Trophoblast cell (in vitro differentiated cells and primary cell): Measurements from ENCODE around the gene LZTS2.

ENCODE experiments used
- DNase-seq, 2 donors: peaks; one replicate each; pipeline ENCODE4 v3.0.0-alpha.2; 2016
- H2AFZ ChIP-seq: 2 replicates; pipeline ENCODE4 v1.6.1; 2013; ENCODE audit warnings: low read length, moderate library complexity, mild to moderate bottlenecking; ENCODE audit not compliant: insufficient read depth, poor library complexity
- H2AK5ac ChIP-seq: 2 replicates; pipeline ENCODE4 v1.6.1; 2013; ENCODE audit warnings: mild to moderate bottlenecking, low read length
- H2BK120ac ChIP-seq: 2 replicates; pipeline ENCODE4 v1.6.1; 2013; ENCODE audit warnings: low read length, mild to moderate bottlenecking, moderate library complexity; ENCODE audit not compliant: insufficient read depth, poor library complexity
- H2BK12ac ChIP-seq: 2 replicates; pipeline ENCODE4 v1.6.1; 2013; ENCODE audit warnings: mild to moderate bottlenecking, low read length, moderate library complexity
- H2BK5ac ChIP-seq: 2 replicates; pipeline ENCODE4 v1.6.1; 2013; ENCODE audit warnings: low read length, low read depth, moderate library complexity, mild to moderate bottlenecking; ENCODE audit not compliant: poor library complexity
- H3K14ac ChIP-seq: 2 replicates; pipeline ENCODE4 v1.6.1; 2013; ENCODE audit warnings: mild to moderate bottlenecking, low read length
- H3K18ac ChIP-seq: 2 replicates; pipeline ENCODE4 v1.6.1; 2013; ENCODE audit warnings: mild to moderate bottlenecking, low read length
- H3K23ac ChIP-seq: 2 replicates; pipeline ENCODE4 v1.6.1; 2013; ENCODE audit warnings: low read length
- H3K27ac ChIP-seq: 2 replicates; pipeline ENCODE4 v1.5.1; 2013; ENCODE audit warnings: low read depth, mild to moderate bottlenecking, inconsistent platforms, low read length, moderate library complexity
- H3K27me3 ChIP-seq: 2 replicates; pipeline ENCODE4 v1.6.1; 2013; ENCODE audit warnings: inconsistent platforms, mild to moderate bottlenecking, low read length, moderate library complexity; ENCODE audit not compliant: insufficient read depth
- H3K36me3 ChIP-seq, 2 experiments: 1 replicate in 1 of 2; 2 replicates in 1 of 2; pipeline ENCODE4 v1.6.1; 2013; ENCODE audit warnings: low read length in 2 of 2, mild to moderate bottlenecking in 2 of 2, moderate library complexity in 1 of 2; ENCODE audit not compliant: insufficient read depth in 2 of 2, control insufficient read depth in 1 of 2
- H3K4ac ChIP-seq: 2 replicates; pipeline ENCODE4 v1.6.1; 2013; ENCODE audit warnings: low read depth, mild to moderate bottlenecking, low read length, moderate library complexity
- H3K4me1 ChIP-seq, 2 experiments: 1 replicate in 1 of 2; 2 replicates in 1 of 2; pipeline ENCODE4 v1.6.1; 2013; ENCODE audit warnings: low read length in 2 of 2, mild to moderate bottlenecking in 2 of 2, moderate library complexity in 1 of 2; ENCODE audit not compliant: insufficient read depth in 2 of 2, control insufficient read depth in 1 of 2
- H3K4me2 ChIP-seq: 2 replicates; pipeline ENCODE4 v1.6.1; 2013; ENCODE audit warnings: inconsistent platforms, mild to moderate bottlenecking, low read length, moderate library complexity
- H3K4me3 ChIP-seq: 2 replicates; pipeline ENCODE4 v1.5.1; 2013; ENCODE audit warnings: mild to moderate bottlenecking, low read depth, low read length, inconsistent platforms
- H3K79me1 ChIP-seq: one replicate; pipeline ENCODE4 v1.6.1; 2013; ENCODE audit warnings: low read length
- H3K79me2 ChIP-seq: 2 replicates; pipeline ENCODE4 v1.6.1; 2013; ENCODE audit warnings: low read length, mild to moderate bottlenecking; ENCODE audit not compliant: control insufficient read depth, insufficient read depth, poor library complexity
- H3K9ac ChIP-seq: 2 replicates; pipeline ENCODE4 v1.6.1; 2013; ENCODE audit warnings: mild to moderate bottlenecking, low read length
- H3K9me3 ChIP-seq: 2 replicates; pipeline ENCODE4 v1.6.1; 2013; ENCODE audit warnings: low read depth, mild to moderate bottlenecking, control low read depth, inconsistent platforms, low read length; ENCODE audit not compliant: insufficient read depth
- H4K12ac ChIP-seq: 2 replicates; pipeline ENCODE4 v1.6.1; 2013; ENCODE audit warnings: low read depth, mild to moderate bottlenecking, low read length, moderate library complexity
- H4K8ac ChIP-seq: 2 replicates; pipeline ENCODE4 v1.6.1; 2013; ENCODE audit warnings: low read depth, mild to moderate bottlenecking, low read length, moderate library complexity
- H4K91ac ChIP-seq: one replicate; pipeline ENCODE4 v1.6.1; 2013; ENCODE audit warnings: low read depth, mild to moderate bottlenecking, low read length, moderate library complexity
- WGBS: extraction: QIAGEN DNeasy Blood & Tissue Kit; methylation state at CpG from one replicate; pipeline ENCODE4 v1.1.7; 2013; ENCODE audit warnings: missing lambda C conversion rate; ENCODE audit not compliant: insufficient read length, insufficient coverage; ENCODE audit errors: extremely low coverage; 5-methylcytosine and 5-hydroxymethylcytosine counted together

LZTS2 gene

GRCh38 chr10:101050208-101051069 is 50.8 kb downstream of the LZTS2 start:
- H4K91ac ChIP-seq = no peak overlapping the region
- H3K4me3 ChIP-seq = no peak overlapping the region
- peak overlapping the region; percentile 8 for H4K8ac ChIP-seq
- peaks cover 2 to 5% of the 10 kb centered on the region in 2 experiments for H3K4me1 ChIP-seq
- no peak overlapping the region for H3K9ac ChIP-seq
- H2AK5ac ChIP-seq = no peak overlapping the region
- H2BK5ac ChIP-seq = no peak overlapping the region
- H2AFZ ChIP-seq = no peak overlapping the region
- no peak overlapping the region for H3K4ac ChIP-seq
- peak; percentile 52 to 76 for DNase-seq
- H3K18ac ChIP-seq = no peak overlapping the region
- H3K27ac ChIP-seq = no peak overlapping the region
- H3K14ac ChIP-seq = no peak overlapping the region
- no peak overlapping the region for H2BK120ac ChIP-seq
- peaks cover 41% of the 10 kb centered on the region for H3K27me3 ChIP-seq
- no CpG with 5 or more reads among the region's 42 CpGs for WGBS
- H2BK12ac ChIP-seq = no peak overlapping the region
- peaks cover 2% of the 10 kb centered on the region for H3K9me3 ChIP-seq
- H3K79me1 ChIP-seq = no peaks in the 10 kb centered on the region
- no peaks in the 10 kb centered on the region for H3K79me2 ChIP-seq
- peak overlapping the region; percentile 37 for H4K12ac ChIP-seq
- no peaks in the 10 kb centered on the region for H3K36me3 ChIP-seq
- peak overlapping the region; percentile 29 for H3K4me2 ChIP-seq
- H3K23ac ChIP-seq = no peak overlapping the region

- H2AFZ ChIP-seq = no peak overlapping the region
- H3K14ac ChIP-seq = no peak overlapping the region
- H2AK5ac ChIP-seq = no peak overlapping the region
- no peak overlapping the region for H3K9ac ChIP-seq
- peaks cover 2% of the 10 kb centered on the region for H3K9me3 ChIP-seq
- H3K4ac ChIP-seq = no peak overlapping the region
- H2BK12ac ChIP-seq = no peak overlapping the region
- no peak overlapping the region for H4K8ac ChIP-seq
- peaks cover 2 to 5% of the 10 kb centered on the region in 2 experiments for H3K4me1 ChIP-seq
- no peak overlapping the region for H3K18ac ChIP-seq
- no peak overlapping the region for H4K12ac ChIP-seq
- H3K36me3 ChIP-seq = peaks cover 0 to 2% of the 10 kb centered on the region in 2 experiments
- peak in 1 of 2 donors; percentile 55 for DNase-seq
- H3K23ac ChIP-seq = no peak overlapping the region
- no peak overlapping the region for H3K4me2 ChIP-seq
- H3K27ac ChIP-seq = no peak overlapping the region
- H3K27me3 ChIP-seq = peaks cover 27% of the 10 kb centered on the region
- no peak overlapping the region for H2BK5ac ChIP-seq
- no CpG with 5 or more reads among the region's 3 CpGs for WGBS
- no peak overlapping the region for H4K91ac ChIP-seq
- no peaks in the 10 kb centered on the region for H3K79me1 ChIP-seq
- H2BK120ac ChIP-seq = no peak overlapping the region
- H3K79me2 ChIP-seq = no peaks in the 10 kb centered on the region
- no peak overlapping the region for H3K4me3 ChIP-seq
Observed at GRCh38 chr10:101052285-101052684, 52.7 kb downstream of the LZTS2 start.

GRCh38 chr10:101053516-101053915 is 53.9 kb downstream of the LZTS2 start:
- Histone ChIP-seq H3K18ac (no peak overlapping the region), H2BK5ac (no peak overlapping the region), H3K4me2 (no peak overlapping the region), H2BK120ac (no peak overlapping the region), H4K8ac (no peak overlapping the region), H3K4me1 (peaks cover 2 to 5% of the 10 kb centered on the region in 2 experiments), H4K12ac (no peak overlapping the region), H3K36me3 (peaks cover 0 to 3% of the 10 kb centered on the region in 2 experiments), H2AK5ac (no peak overlapping the region), H3K9me3 (peaks cover 2% of the 10 kb centered on the region), H3K4me3 (no peak overlapping the region), H3K79me2 (no peaks in the 10 kb centered on the region), H3K23ac (no peak overlapping the region), H3K27me3 (peaks cover 15% of the 10 kb centered on the region), H3K9ac (no peak overlapping the region), H2BK12ac (no peak overlapping the region), H2AFZ (no peak overlapping the region), H3K4ac (no peak overlapping the region), H3K79me1 (no peaks in the 10 kb centered on the region), H3K27ac (no peak overlapping the region), H3K14ac (no peak overlapping the region), H4K91ac (no peak overlapping the region)
- DNase-seq = no peak

DNA sequence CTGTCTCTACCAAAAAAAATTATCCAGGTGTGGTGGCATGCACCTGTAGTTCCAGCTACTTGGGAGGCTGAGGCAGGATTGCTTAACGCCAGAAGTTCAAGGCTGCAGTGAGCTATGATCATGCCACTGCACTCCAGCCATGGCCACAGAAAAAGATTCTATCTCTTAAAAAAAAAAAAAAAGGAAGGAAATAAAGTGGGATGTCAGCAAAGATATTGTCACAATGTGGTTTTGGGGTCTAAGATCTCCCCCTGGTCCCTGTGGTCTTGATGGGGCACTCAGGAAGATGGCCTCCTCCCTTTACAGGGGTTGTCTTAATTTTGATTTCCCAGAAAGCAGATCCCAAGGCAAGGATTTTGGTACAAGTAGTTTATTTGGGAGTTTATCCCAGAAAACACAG is 54.7 kb downstream of the LZTS2 start:
- H3K23ac ChIP-seq = no peak overlapping the region
- WGBS = no CpG with 5 or more reads among the region's 1 CpG
- no peak overlapping the region for H2AK5ac ChIP-seq
- no peaks in the 10 kb centered on the region for H3K79me1 ChIP-seq
- no peak overlapping the region for H3K14ac ChIP-seq
- H3K9me3 ChIP-seq = no peaks in the 10 kb centered on the region
- peaks cover 2 to 5% of the 10 kb centered on the region in 2 experiments for H3K4me1 ChIP-seq
- no peaks in the 10 kb centered on the region for H3K79me2 ChIP-seq
- no peak overlapping the region for H2BK120ac ChIP-seq
- no peak overlapping the region for H3K27ac ChIP-seq
- H4K12ac ChIP-seq = no peak overlapping the region
- H3K4me2 ChIP-seq = no peak overlapping the region
- peaks cover 6% of the 10 kb centered on the region for H3K27me3 ChIP-seq
- H2AFZ ChIP-seq = no peak overlapping the region
- H3K4me3 ChIP-seq = no peak overlapping the region
- peaks cover 0 to 3% of the 10 kb centered on the region in 2 experiments for H3K36me3 ChIP-seq
- no peak overlapping the region for H4K8ac ChIP-seq
- H3K18ac ChIP-seq = no peak overlapping the region
- no peak overlapping the region for H4K91ac ChIP-seq
- no peak overlapping the region for H3K9ac ChIP-seq
- no peak overlapping the region for H2BK5ac ChIP-seq
- DNase-seq = no peak
- H3K4ac ChIP-seq = no peak overlapping the region
- no peak overlapping the region for H2BK12ac ChIP-seq
